Parathyroid adenoma (tissue), 2 donors: ENCODE results near the gene TUFT1.

Experiments
- H2AFZ ChIP-seq: fragments of 300-600 bp; sonication (generic); one replicate; pipeline ENCODE4 v1.7.0; 2017; ENCODE audit warnings: antibody characterized with exemption, mild to moderate bottlenecking
- H3K27ac ChIP-seq: fragments of 300-600 bp; sonication (generic); one replicate; pipeline ENCODE4 v1.7.0; 2017
- H3K27me3 ChIP-seq: fragments of 300-600 bp; sonication (generic); one replicate; pipeline ENCODE4 v1.7.0; 2017; ENCODE audit warnings: low read length; ENCODE audit not compliant: control insufficient read depth, insufficient read depth
- H3K36me3 ChIP-seq: fragments of 300-600 bp; sonication (generic); one replicate; pipeline ENCODE4 v1.7.0; 2017; ENCODE audit warnings: low read length; ENCODE audit not compliant: control insufficient read depth, insufficient read depth
- H3K4me1 ChIP-seq: fragments of 300-600 bp; sonication (generic); one replicate; pipeline ENCODE4 v1.7.0; 2017; ENCODE audit warnings: control low read depth
- H3K4me2 ChIP-seq: fragments of 300-600 bp; sonication (generic); one replicate; pipeline ENCODE4 v1.7.0; 2017; ENCODE audit warnings: low read length
- H3K4me3 ChIP-seq: fragments of 300-600 bp; sonication (generic); one replicate; pipeline ENCODE4 v1.7.0; 2017; ENCODE audit warnings: low read depth, low read length
- H3K79me2 ChIP-seq: fragments of 300-600 bp; sonication (generic); one replicate; pipeline ENCODE4 v1.7.0; 2017; ENCODE audit warnings: control low read depth
- H3K9ac ChIP-seq: fragments of 300-600 bp; sonication (generic); one replicate; pipeline ENCODE4 v1.7.0; 2017; ENCODE audit warnings: mild to moderate bottlenecking
- H3K9me3 ChIP-seq: fragments of 300-600 bp; sonication (generic); one replicate; pipeline ENCODE4 v1.7.0; 2017; ENCODE audit warnings: low read length; ENCODE audit not compliant: control insufficient read depth
- CTCF ChIP-seq: fragments of 300-600 bp; sonication (generic); IDR thresholded peaks from one replicate; pipeline ENCODE4 v1.7.0; 2017; ENCODE audit warnings: antibody characterized with exemption, mild to moderate bottlenecking
- donor health status: primary hyperparathyroidism.

Gene TUFT1

GRCh38 chr1:151524736-151525135 lies 15.4 kb upstream of the TUFT1 start:
- H3K4me1 ChIP-seq, result peaks cover 3% of the 10 kb centered on the region
- no peak overlapping the region for H3K9ac ChIP-seq
- H3K9me3 ChIP-seq, result no peaks in the 10 kb centered on the region
- no peak overlapping the region for H3K4me3 ChIP-seq
- no peak overlapping the region for H3K27ac ChIP-seq
- H3K79me2 ChIP-seq, result peaks cover 2% of the 10 kb centered on the region
- no peaks in the 10 kb centered on the region for H3K36me3 ChIP-seq
- H3K27me3 ChIP-seq, result no peaks in the 10 kb centered on the region
- no peak overlapping the region for H2AFZ ChIP-seq
- no peak for TF ChIP-seq CTCF
- no peak overlapping the region for H3K4me2 ChIP-seq

GRCh38 chr1:151526735-151527525 lies 13.2 kb upstream of the TUFT1 start:
- Histone ChIP-seq H3K36me3 (no peaks in the 10 kb centered on the region), H3K9ac (no peak overlapping the region)

GRCh38 chr1:151529211-151529702 lies 10.9 kb upstream of the TUFT1 start:
- Histone ChIP-seq H3K4me3 (no peak overlapping the region), H3K9me3 (no peaks in the 10 kb centered on the region), H2AFZ (no peak overlapping the region), H3K27ac (no peak overlapping the region), H3K9ac (no peak overlapping the region), H3K4me2 (no peak overlapping the region), H3K4me1 (no peaks in the 10 kb centered on the region), H3K79me2 (no peaks in the 10 kb centered on the region), H3K27me3 (no peaks in the 10 kb centered on the region), H3K36me3 (no peaks in the 10 kb centered on the region)
- no peak for TF ChIP-seq CTCF

More at GRCh38 chr1:151526735-151527525, 13.2 kb upstream of the TUFT1 start:
- no peak for TF ChIP-seq CTCF
- Histone ChIP-seq H3K27ac (no peak overlapping the region), H2AFZ (no peak overlapping the region), H3K27me3 (no peaks in the 10 kb centered on the region), H3K4me1 (no peaks in the 10 kb centered on the region), H3K79me2 (peaks cover 2% of the 10 kb centered on the region), H3K4me2 (no peak overlapping the region), H3K9me3 (no peaks in the 10 kb centered on the region), H3K4me3 (no peak overlapping the region)

- Histone ChIP-seq H3K79me2 (no peaks in the 10 kb centered on the region), H3K4me1 (no peaks in the 10 kb centered on the region), H3K27me3 (no peaks in the 10 kb centered on the region), H3K36me3 (no peaks in the 10 kb centered on the region), H3K4me3 (no peak overlapping the region), H3K27ac (no peak overlapping the region), H3K4me2 (no peak overlapping the region), H3K9me3 (no peaks in the 10 kb centered on the region), H2AFZ (no peak overlapping the region), H3K9ac (no peak overlapping the region)
- TF ChIP-seq CTCF, result no peak
These were observed 10.3 kb upstream of the TUFT1 start for GRCh38 chr1:151529781-151530180.

GRCh38 chr1:151530461-151530860 lies 9.6 kb upstream of the TUFT1 start:
- Histone ChIP-seq H3K9me3 (no peaks in the 10 kb centered on the region), H3K36me3 (no peaks in the 10 kb centered on the region), H3K4me2 (no peak overlapping the region), H3K79me2 (no peaks in the 10 kb centered on the region), H3K4me3 (no peak overlapping the region), H3K27ac (no peak overlapping the region), H3K9ac (no peak overlapping the region), H3K27me3 (no peaks in the 10 kb centered on the region), H2AFZ (no peak overlapping the region), H3K4me1 (no peaks in the 10 kb centered on the region)
- no peak for TF ChIP-seq CTCF
